GM23338 (cell line): ENCODE results near the gene KRTAP9-9. TPM values are rescaled to one million over a fixed set of nuclear protein-coding genes. Genes with fewer than 3 reads are reported as not detected.

Source experiments
- ATAC-seq: fragments of 200-7000 bp; cut with Tn5 transposase; 3 replicates; pipeline ENCODE4 v1.9.1; 2020
- DNase-seq: peaks from one replicate; pipeline ENCODE4 v3.0.0-alpha.2; 2015; ENCODE audit warnings: low spot score
- H2AFZ ChIP-seq: fragments of 200-600 bp; sonication (generic); 2 replicates; pipeline ENCODE4 v1.8.0; 2016; ENCODE audit warnings: antibody characterized with exemption, mild to moderate bottlenecking, moderate library complexity
- H3F3A ChIP-seq: fragments of 200-600 bp; sonication (generic); replicated peaks from 2 replicates; pipeline ENCODE4 v1.8.0; 2017; ENCODE audit warnings: antibody characterized with exemption, mixed run types, low read depth
- H3K27ac ChIP-seq: fragments of 200-600 bp; sonication (generic); 2 replicates; pipeline ENCODE4 v1.6.1; 2016; ENCODE audit warnings: low read depth
- H3K27me3 ChIP-seq: fragments of 200-600 bp; sonication (generic); 2 replicates; pipeline ENCODE4 v1.8.0; 2016; ENCODE audit warnings: mild to moderate bottlenecking, mixed run types, moderate library complexity; ENCODE audit not compliant: insufficient read depth
- H3K36me3 ChIP-seq: fragments of 200-600 bp; sonication (generic); 2 replicates; pipeline ENCODE4 v1.8.0; 2016; ENCODE audit warnings: mild to moderate bottlenecking; ENCODE audit not compliant: insufficient read depth
- H3K4me1 ChIP-seq: fragments of 200-600 bp; sonication (generic); 2 replicates; pipeline ENCODE4 v1.8.0; 2016; ENCODE audit warnings: mild to moderate bottlenecking, moderate library complexity; ENCODE audit not compliant: insufficient read depth
- H3K4me2 ChIP-seq: fragments of 200-600 bp; sonication (generic); 2 replicates; pipeline ENCODE4 v1.7.1; 2017; ENCODE audit warnings: mixed run types
- H3K4me3 ChIP-seq: fragments of 200-600 bp; sonication (generic); 2 replicates; pipeline ENCODE4 v1.6.1; 2016; ENCODE audit warnings: mixed run types
- H3K79me2 ChIP-seq: fragments of 200-600 bp; sonication (generic); replicated peaks from 2 replicates; pipeline ENCODE4 v1.8.0; 2017; ENCODE audit warnings: mild to moderate bottlenecking; ENCODE audit not compliant: insufficient read depth
- H3K9me2 ChIP-seq: fragments of 200-600 bp; sonication (generic); 2 replicates; pipeline ENCODE4 v1.8.0; 2017; ENCODE audit not compliant: insufficient read depth
- H4K20me1 ChIP-seq: fragments of 200-600 bp; sonication (generic); replicated peaks from 2 replicates; pipeline ENCODE4 v1.8.0; 2017; ENCODE audit warnings: mild to moderate bottlenecking; ENCODE audit not compliant: insufficient read depth
- H3K27ac Mint-ChIP-seq: 2 replicates; pipeline ENCODE4 v1.8.0; 2020; ENCODE audit warnings: inconsistent platforms, mild to moderate bottlenecking, moderate library complexity, mixed read lengths
- H3K27me3 Mint-ChIP-seq: 3 replicates; pipeline ENCODE4 v1.8.0; 2022; ENCODE audit warnings: low read depth, mild to moderate bottlenecking, moderate library complexity, mixed read lengths, inconsistent platforms; ENCODE audit not compliant: insufficient read depth, poor library complexity
- H3K36me3 Mint-ChIP-seq: 3 replicates; pipeline ENCODE4 v1.8.0; 2021; ENCODE audit warnings: low read depth, mild to moderate bottlenecking, inconsistent platforms, moderate library complexity, mixed read lengths
- H3K4me1 Mint-ChIP-seq: 3 replicates; pipeline ENCODE4 v1.8.0; 2020; ENCODE audit warnings: mild to moderate bottlenecking, inconsistent platforms, mixed read lengths
- H3K4me3 Mint-ChIP-seq: 3 replicates; pipeline ENCODE4 v1.8.0; 2021; ENCODE audit warnings: moderate library complexity, mild to moderate bottlenecking, inconsistent platforms, mixed read lengths
- H3K9me3 Mint-ChIP-seq: 3 replicates; pipeline ENCODE4 v1.8.0; 2020; ENCODE audit warnings: moderate library complexity, mild to moderate bottlenecking, inconsistent platforms, mixed read lengths
- CREB1 ChIP-seq: fragments of 250-450 bp; sonication (Bioruptor Pico); IDR thresholded peaks from 2 replicates; pipeline ENCODE4 v1.5.0; 2020; ENCODE audit warnings: low read depth, mild to moderate bottlenecking, moderate library complexity
- CTCF ChIP-seq, 2 experiments: fragments of 200-600 bp in 1 of 2; sonication (generic) in 1 of 2; conservative IDR thresholded peaks; 2 replicates each; pipeline versions ENCODE4 v1.5.1 to v1.6.1; 2016 to 2017; ENCODE audit warnings: antibody characterized with exemption in 2 of 2, low read depth in 2 of 2, mild to moderate bottlenecking in 2 of 2, moderate library complexity in 1 of 2
- EZH2 ChIP-seq: fragments of 200-600 bp; sonication (generic); IDR thresholded peaks from one replicate; pipeline ENCODE4 v1.8.0; 2017; ENCODE audit warnings: antibody characterized with exemption, mild to moderate bottlenecking, low read depth; ENCODE audit not compliant: unreplicated experiment
- EZH2phosphoT487 ChIP-seq: fragments of 200-600 bp; sonication (generic); IDR thresholded peaks from one replicate; pipeline ENCODE4 v1.8.1; 2018; ENCODE audit warnings: antibody characterized with exemption; ENCODE audit not compliant: unreplicated experiment
- JUNB ChIP-seq: IDR thresholded peaks from one replicate; pipeline ENCODE4 v1.6.1; 2016; ENCODE audit warnings: antibody characterized with exemption; ENCODE audit not compliant: unreplicated experiment
- NANOG ChIP-seq: IDR thresholded peaks from 2 replicates; pipeline ENCODE4 v1.6.1; 2016; ENCODE audit warnings: antibody characterized with exemption, borderline replicate concordance
- POLR2AphosphoS5 ChIP-seq: IDR thresholded peaks from 2 replicates; pipeline ENCODE4 v1.6.1; 2016; ENCODE audit warnings: antibody characterized with exemption, low read depth
- STAT1 ChIP-seq: IDR thresholded peaks from one replicate; pipeline ENCODE4 v1.6.1; 2016; ENCODE audit warnings: antibody characterized with exemption; ENCODE audit not compliant: unreplicated experiment
- ZNF114 ChIP-seq: fragments of 250-450 bp; sonication (Bioruptor Pico); IDR thresholded peaks from 2 replicates; pipeline ENCODE4 v1.5.0; 2020; ENCODE audit warnings: mild to moderate bottlenecking, moderate library complexity
- ZNF331 ChIP-seq: fragments of 250-450 bp; sonication (Bioruptor Pico); IDR thresholded peaks from 2 replicates; pipeline ENCODE4 v1.5.0; 2020; ENCODE audit warnings: low read depth, mild to moderate bottlenecking, moderate library complexity
- ZNF462 ChIP-seq: fragments of 250-450 bp; sonication (Bioruptor Pico); IDR thresholded peaks from 2 replicates; pipeline ENCODE4 v1.5.0; 2020; ENCODE audit warnings: mild to moderate bottlenecking, moderate library complexity
- polyA plus RNA-seq: library from polyadenylated mRNA; unstranded; fragments of >200 nt; fragmentation: Nextera tagmentation; extraction: Ambion mirVana; gene quantifications from 2 replicates; pipeline ENCODE4 v1.2.1, GENCODE V29; 2016
- total RNA-seq: library from RNA; depleted of rRNA; stranded (reverse); fragments of >200 nt; shearing (Covaris generic); gene quantifications from 2 replicates; pipeline ENCODE4 v1.2.3, GENCODE V29; 2014
- TF ChIP-seq, protein P1 (sequence below): IDR thresholded peaks from 2 replicates; pipeline ENCODE4 v1.6.1; 2016; ENCODE audit warnings: antibody characterized with exemption

Gene KRTAP9-9
- total and polyA plus RNA-seq, 2 experiments from 2014 or later: not detected

DNA sequence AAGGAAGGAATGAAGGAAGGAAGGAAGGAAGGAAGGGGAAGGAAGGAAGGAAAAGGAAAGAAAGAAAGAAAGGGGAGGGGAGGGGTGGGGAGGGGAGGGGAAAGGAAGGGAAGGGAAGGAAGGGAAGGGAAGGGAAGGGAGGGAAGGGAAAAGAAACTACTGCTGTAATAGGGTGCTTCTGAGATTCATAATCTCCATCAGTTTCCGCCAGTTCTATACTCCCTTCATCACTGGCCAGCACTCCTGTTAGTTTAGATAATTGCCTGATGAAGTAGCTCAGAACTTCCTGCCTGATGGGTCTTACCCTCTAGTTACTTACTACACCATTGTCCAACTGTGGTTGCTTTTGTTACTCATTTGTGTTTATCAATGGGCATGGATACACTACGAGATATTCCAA, 8.0 kb downstream of the KRTAP9-9 start:
- TF ChIP-seq ZNF114 (no peak), STAT1 (no peak), POLR2AphosphoS5 (no peak), ZNF331 (CRISPR knock-in tag) (no peak), EZH2 (no peak), EZH2phosphoT487 (no peak), NANOG (no peak)
- H3K4me1 Mint-ChIP-seq: no peaks in the 10 kb centered on the region
- H3K27ac Mint-ChIP-seq: no peak overlapping the region
- DNase-seq (no peak), ATAC-seq (no peak)
- no peak overlapping the region for H3K4me3 Mint-ChIP-seq
- peaks cover 4% of the 10 kb centered on the region for H3K27me3 Mint-ChIP-seq
- H3K4me2 ChIP-seq: no peak overlapping the region
- no peak overlapping the region for H3K27ac ChIP-seq
- H3K36me3 Mint-ChIP-seq: no peaks in the 10 kb centered on the region
- H3K36me3 ChIP-seq: no peaks in the 10 kb centered on the region
- no peaks in the 10 kb centered on the region for H3K27me3 ChIP-seq
- H3K9me3 Mint-ChIP-seq: no peaks in the 10 kb centered on the region; the same call in 2 of the 3 replicates
- no peaks in the 10 kb centered on the region for H3K79me2 ChIP-seq
- H4K20me1 ChIP-seq: no peaks in the 10 kb centered on the region
- no peak overlapping the region for H3K4me3 ChIP-seq
- H2AFZ ChIP-seq: no peak overlapping the region
- H3K4me1 ChIP-seq: no peaks in the 10 kb centered on the region
- peaks cover 3% of the 10 kb centered on the region for H3K9me2 ChIP-seq
- H3F3A ChIP-seq: no peaks in the 10 kb centered on the region

- no peaks in the 10 kb centered on the region for H3K36me3 ChIP-seq
- Mint-ChIP-seq H3K9me3 (no peaks in the 10 kb centered on the region; the same call in 2 of the 3 replicates), H3K4me1 (no peaks in the 10 kb centered on the region), H3K27me3 (peaks cover 4% of the 10 kb centered on the region), H3K27ac (no peak overlapping the region), H3K4me3 (no peak overlapping the region), H3K36me3 (no peaks in the 10 kb centered on the region)
- no peak overlapping the region for H2AFZ ChIP-seq
- H3K4me1 ChIP-seq: no peaks in the 10 kb centered on the region
- DNase-seq (no peak), ATAC-seq (no peak)
- H3K27me3 ChIP-seq: no peaks in the 10 kb centered on the region
- H3F3A ChIP-seq: no peaks in the 10 kb centered on the region
- no peaks in the 10 kb centered on the region for H3K79me2 ChIP-seq
- no peak overlapping the region for H3K4me2 ChIP-seq
- H3K27ac ChIP-seq: no peak overlapping the region
- no peak overlapping the region for H3K4me3 ChIP-seq
- no peaks in the 10 kb centered on the region; the same call in 1 of the 2 replicates for H3K9me2 ChIP-seq
- H4K20me1 ChIP-seq: no peaks in the 10 kb centered on the region
- no peak for TF ChIP-seq ZNF462 (CRISPR knock-in tag)
- TF ChIP-seq ZNF114: no peak
- no peak for TF ChIP-seq EZH2phosphoT487
- no peak for TF ChIP-seq JUNB
- no peak for TF ChIP-seq ZNF331 (CRISPR knock-in tag)
- no peak for TF ChIP-seq CREB1 (CRISPR knock-in tag)
- TF ChIP-seq STAT1: no peak
- TF ChIP-seq EZH2: no peak
- TF ChIP-seq NANOG: no peak
- TF ChIP-seq, protein P1, sequence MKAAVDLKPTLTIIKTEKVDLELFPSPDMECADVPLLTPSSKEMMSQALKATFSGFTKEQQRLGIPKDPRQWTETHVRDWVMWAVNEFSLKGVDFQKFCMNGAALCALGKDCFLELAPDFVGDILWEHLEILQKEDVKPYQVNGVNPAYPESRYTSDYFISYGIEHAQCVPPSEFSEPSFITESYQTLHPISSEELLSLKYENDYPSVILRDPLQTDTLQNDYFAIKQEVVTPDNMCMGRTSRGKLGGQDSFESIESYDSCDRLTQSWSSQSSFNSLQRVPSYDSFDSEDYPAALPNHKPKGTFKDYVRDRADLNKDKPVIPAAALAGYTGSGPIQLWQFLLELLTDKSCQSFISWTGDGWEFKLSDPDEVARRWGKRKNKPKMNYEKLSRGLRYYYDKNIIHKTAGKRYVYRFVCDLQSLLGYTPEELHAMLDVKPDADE: no peak
- no peak for TF ChIP-seq CTCF (conservative IDR thresholded peaks at IDR 0.05; ENCODE audit: low read depth in 2 of 2)
- TF ChIP-seq POLR2AphosphoS5: no peak
These were observed 9.4 kb downstream of the KRTAP9-9 start for GRCh38 chr17:41264599-41264998.
